RWPE2 (cell line): Measurements from ENCODE around the gene CHI3L1.

Experiments used
- ATAC-seq: fragments of 200-7000 bp; cut with Tn5 transposase; 3 replicates; pipeline ENCODE4 v1.9.1; 2021; ENCODE audit warnings: low read depth
- DNase-seq: peaks from one replicate; pipeline ENCODE4 v3.0.0-alpha.2; 2020; ENCODE audit warnings: low spot score
- H3K27ac ChIP-seq: fragments of 450-650 bp; 2 replicates; pipeline ENCODE4 v1.5.1; 2017; ENCODE audit warnings: mild to moderate bottlenecking; ENCODE audit not compliant: poor library complexity, severe bottlenecking
- H3K27me3 ChIP-seq: fragments of 250-450 bp; sonication (Bioruptor Pico); 2 replicates; pipeline ENCODE4 v1.5.1; 2021; ENCODE audit warnings: mild to moderate bottlenecking, moderate library complexity; ENCODE audit not compliant: insufficient read depth, poor library complexity, severe bottlenecking
- H3K36me3 ChIP-seq: fragments of 250-450 bp; sonication (Bioruptor Pico); 2 replicates; pipeline ENCODE4 v1.5.1; 2020; ENCODE audit warnings: low read depth, mild to moderate bottlenecking, moderate library complexity
- H3K4me1 ChIP-seq: fragments of 250-450 bp; sonication (Bioruptor Pico); 2 replicates; pipeline ENCODE4 v1.5.1; 2021; ENCODE audit warnings: mild to moderate bottlenecking, moderate library complexity; ENCODE audit not compliant: insufficient read depth, poor library complexity, severe bottlenecking
- H3K4me3 ChIP-seq: fragments of 250-450 bp; sonication (Bioruptor Pico); 2 replicates; pipeline ENCODE4 v1.5.1; 2021; ENCODE audit warnings: mild to moderate bottlenecking, moderate library complexity; ENCODE audit not compliant: severe bottlenecking
- H3K9me3 ChIP-seq: fragments of 250-450 bp; sonication (Bioruptor Pico); 2 replicates; pipeline ENCODE4 v1.5.1; 2021; ENCODE audit warnings: mild to moderate bottlenecking, moderate library complexity; ENCODE audit not compliant: severe bottlenecking
- TF ChIP-seq, protein P1 (sequence below): fragments of 450-650 bp; IDR thresholded peaks from one replicate; pipeline ENCODE4 v1.5.1; 2017; ENCODE audit warnings: mild to moderate bottlenecking, moderate library complexity; ENCODE audit not compliant: poor library complexity, severe bottlenecking

CHI3L1 gene

DNA sequence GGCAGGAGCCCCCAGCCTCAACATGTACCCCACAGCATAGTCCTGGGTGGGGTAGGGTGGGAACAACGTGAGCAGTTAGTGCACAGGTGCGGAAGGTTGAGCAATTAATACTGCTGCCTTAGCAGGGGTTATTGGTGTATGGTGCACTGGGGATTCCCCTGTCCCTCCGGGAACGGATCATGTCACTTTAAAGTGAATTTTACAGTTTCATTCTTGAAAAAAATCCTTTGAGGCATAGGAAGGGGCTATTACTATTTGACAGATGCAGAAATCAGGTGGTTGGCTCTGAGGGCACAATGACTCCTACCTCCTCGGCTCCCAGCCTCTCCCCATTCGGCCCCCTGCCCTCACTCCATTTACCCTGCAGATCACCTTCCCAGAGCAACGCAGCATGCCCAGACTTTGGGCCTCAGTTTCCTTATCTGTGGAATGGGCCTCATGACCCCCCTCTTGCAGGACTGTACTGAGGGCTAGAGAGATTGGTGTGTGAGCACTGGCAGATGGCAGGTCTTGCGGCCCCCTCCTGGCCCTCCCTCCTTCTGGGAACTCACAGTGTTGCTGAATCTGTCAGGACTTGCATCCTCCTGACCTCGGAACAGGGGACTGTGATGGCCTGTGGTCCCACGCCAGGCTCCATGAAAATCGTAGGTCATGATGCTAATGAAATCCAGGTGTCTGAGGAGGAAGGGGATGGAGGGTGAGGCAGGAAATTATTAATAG lies 5.7 kb downstream of the CHI3L1 start:
- Histone ChIP-seq H3K27me3 (no peaks in the 10 kb centered on the region), H3K4me3 (no peak overlapping the region), H3K27ac (no peak overlapping the region), H3K9me3 (no peaks in the 10 kb centered on the region), H3K4me1 (no peaks in the 10 kb centered on the region), H3K36me3 (no peaks in the 10 kb centered on the region)
- TF ChIP-seq, protein P1, sequence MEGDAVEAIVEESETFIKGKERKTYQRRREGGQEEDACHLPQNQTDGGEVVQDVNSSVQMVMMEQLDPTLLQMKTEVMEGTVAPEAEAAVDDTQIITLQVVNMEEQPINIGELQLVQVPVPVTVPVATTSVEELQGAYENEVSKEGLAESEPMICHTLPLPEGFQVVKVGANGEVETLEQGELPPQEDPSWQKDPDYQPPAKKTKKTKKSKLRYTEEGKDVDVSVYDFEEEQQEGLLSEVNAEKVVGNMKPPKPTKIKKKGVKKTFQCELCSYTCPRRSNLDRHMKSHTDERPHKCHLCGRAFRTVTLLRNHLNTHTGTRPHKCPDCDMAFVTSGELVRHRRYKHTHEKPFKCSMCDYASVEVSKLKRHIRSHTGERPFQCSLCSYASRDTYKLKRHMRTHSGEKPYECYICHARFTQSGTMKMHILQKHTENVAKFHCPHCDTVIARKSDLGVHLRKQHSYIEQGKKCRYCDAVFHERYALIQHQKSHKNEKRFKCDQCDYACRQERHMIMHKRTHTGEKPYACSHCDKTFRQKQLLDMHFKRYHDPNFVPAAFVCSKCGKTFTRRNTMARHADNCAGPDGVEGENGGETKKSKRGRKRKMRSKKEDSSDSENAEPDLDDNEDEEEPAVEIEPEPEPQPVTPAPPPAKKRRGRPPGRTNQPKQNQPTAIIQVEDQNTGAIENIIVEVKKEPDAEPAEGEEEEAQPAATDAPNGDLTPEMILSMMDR: no peak
- ATAC-seq (no peak), DNase-seq (no peak)

DNA sequence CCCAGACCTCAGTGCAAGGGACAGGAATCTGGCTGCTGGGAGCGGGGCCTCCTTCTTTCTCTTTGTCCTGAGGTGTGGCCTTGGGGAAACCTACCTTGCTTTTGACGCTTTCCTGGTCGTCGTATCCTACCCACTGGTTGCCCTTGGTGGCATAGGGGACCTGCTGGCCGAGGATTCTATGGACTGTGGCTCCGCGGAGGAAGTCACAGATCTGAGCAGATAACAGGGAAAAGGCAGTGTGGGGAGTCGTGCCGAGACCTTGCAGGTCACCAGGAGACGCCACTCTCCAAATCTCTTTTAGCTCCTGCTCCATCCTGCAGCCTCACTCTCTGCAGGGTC lies 6.9 kb downstream of the CHI3L1 start:
- Histone ChIP-seq H3K27ac (no peak overlapping the region), H3K27me3 (no peaks in the 10 kb centered on the region), H3K36me3 (no peaks in the 10 kb centered on the region), H3K9me3 (no peaks in the 10 kb centered on the region), H3K4me1 (no peaks in the 10 kb centered on the region), H3K4me3 (no peak overlapping the region)
- TF ChIP-seq, protein P1: no peak
- no peak for ATAC-seq
- DNase-seq: no peak

DNA sequence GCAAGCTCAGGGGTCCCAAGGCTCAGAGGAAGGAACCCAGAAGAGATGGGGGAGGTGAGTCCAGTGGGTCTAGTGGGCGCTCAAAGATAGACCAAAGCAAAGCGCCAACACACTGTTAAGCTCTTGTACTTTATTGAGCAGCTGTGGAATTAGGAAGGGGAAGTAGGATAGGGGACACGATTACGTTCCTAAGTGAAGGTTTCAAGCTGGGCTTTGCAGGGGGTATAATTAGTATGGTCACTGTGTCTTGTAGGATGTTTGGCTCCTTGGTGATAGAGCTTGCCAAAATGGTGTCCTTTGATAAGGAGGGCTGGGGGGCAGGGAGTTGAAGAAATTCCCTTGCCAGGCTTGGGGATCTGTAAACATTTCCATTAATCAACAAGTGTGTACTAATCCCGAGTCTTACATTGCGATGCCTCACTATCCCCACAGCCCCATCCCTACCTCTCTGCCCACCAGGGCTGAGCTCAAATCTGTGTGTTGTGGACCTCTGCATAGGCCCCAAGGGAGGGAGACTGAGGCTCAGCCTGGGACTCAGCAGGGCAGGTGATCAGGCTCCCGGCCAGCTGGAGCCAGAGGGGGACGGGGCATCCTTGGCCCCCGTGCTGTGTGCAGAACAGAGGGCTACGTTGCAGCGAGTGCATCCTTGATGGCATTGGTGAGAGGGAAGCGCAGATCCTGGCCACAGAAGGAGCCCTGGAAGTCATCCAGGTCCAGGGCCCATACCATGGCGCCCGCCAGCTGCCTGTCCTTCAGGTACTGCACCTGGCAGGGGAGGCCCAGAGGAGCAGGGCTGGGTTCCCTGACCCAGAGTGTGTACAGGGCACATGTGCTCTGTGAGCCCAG lies 7.5 kb downstream of the CHI3L1 start:
- Histone ChIP-seq H3K36me3 (no peaks in the 10 kb centered on the region), H3K4me3 (no peak overlapping the region), H3K27ac (no peak overlapping the region), H3K4me1 (no peaks in the 10 kb centered on the region), H3K27me3 (no peaks in the 10 kb centered on the region), H3K9me3 (no peaks in the 10 kb centered on the region)
- DNase-seq: no peak
- ATAC-seq: no peak
- TF ChIP-seq, protein P1: no peak

DNA sequence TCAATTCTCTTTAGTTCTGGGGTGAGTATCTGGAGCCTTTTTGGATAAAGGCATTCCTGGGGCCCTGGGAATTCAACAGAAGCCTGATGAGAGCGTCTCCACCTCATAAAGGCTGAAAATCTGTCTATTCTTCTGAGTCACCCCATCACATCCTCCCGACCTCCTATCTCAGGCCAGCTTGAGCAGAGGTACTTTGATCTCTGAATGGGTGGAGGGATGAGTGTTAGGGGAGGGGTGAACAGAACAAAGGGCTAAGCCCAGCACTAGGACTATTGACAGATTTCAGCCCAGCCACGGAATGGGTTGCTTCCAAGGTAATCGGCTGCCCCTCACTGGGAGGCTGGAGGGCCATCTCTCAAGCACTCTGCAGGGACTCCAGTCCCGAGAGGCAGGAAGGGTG lies 8.4 kb downstream of the CHI3L1 start:
- Histone ChIP-seq H3K27me3 (no peaks in the 10 kb centered on the region), H3K4me3 (no peak overlapping the region), H3K9me3 (no peaks in the 10 kb centered on the region), H3K27ac (no peak overlapping the region), H3K36me3 (no peaks in the 10 kb centered on the region), H3K4me1 (no peaks in the 10 kb centered on the region)
- TF ChIP-seq, protein P1: no peak
- DNase-seq: no peak
- no peak for ATAC-seq

DNA sequence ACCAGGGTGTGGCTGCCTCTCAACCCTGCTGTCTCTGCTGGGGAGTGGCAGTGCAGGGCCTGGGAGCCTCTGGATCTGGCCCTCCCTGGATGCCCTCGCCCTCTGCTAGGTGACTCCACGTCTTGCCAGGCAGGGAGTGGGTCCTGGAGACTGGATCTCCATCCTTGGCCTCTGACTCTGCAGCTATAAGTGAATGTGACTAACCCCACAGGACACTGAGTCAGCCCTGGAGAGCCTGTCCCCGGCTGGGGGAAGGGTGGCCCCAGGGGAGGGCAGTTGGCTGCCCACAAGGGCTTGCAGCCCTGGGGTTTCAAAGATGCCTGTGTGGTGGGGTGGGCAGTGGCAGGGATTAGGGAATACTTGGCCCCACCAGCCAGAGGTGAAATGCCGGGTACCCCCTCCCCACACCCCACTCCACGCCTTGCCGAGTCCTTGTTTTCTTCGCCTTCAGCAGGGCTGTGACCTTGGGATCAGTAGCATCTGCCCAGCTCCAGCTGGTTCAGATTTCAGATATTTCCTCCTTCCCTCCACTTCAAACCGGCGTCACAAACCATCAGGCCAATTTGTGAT lies 8.9 kb downstream of the CHI3L1 start:
- Histone ChIP-seq H3K27me3 (no peaks in the 10 kb centered on the region), H3K9me3 (no peaks in the 10 kb centered on the region), H3K36me3 (no peaks in the 10 kb centered on the region), H3K4me3 (no peak overlapping the region), H3K4me1 (no peaks in the 10 kb centered on the region), H3K27ac (no peak overlapping the region)
- TF ChIP-seq, protein P1: no peak
- DNase-seq (no peak), ATAC-seq (peak; percentile 54; the same call in 2 of the 3 replicates)
